Caco-2 (cell line): ENCODE measurements around the gene ZNF518B. TPM values are rescaled to one million over a fixed set of nuclear protein-coding genes. Genes with fewer than 3 reads are reported as not detected.
"Not testable (repeated sequence)": the region's sequence is repeated elsewhere in the genome, so short reads cannot be mapped to it uniquely, and the experiment has no call there.

Experiments
- BruUV-seq: library from RNA; stranded (reverse); fragments of 400-500 nt; replicated peaks from 2 replicates; lab custom pipeline; 2021; lab: Mats Ljungman, UMichigan
- CTCF ChIA-PET: fragments of 300-600 bp; sonication (Branson Sonifier 250); formaldehyde crosslinking; loops from one replicate; lab custom pipeline; 2022; ENCODE audit warnings: antibody characterized with exemption; lab: Charles Lee
- POLR2A ChIA-PET: fragments of 300-600 bp; sonication (Branson Sonifier 250); formaldehyde crosslinking; loops from one replicate; lab custom pipeline; 2022; ENCODE audit warnings: antibody characterized with exemption; lab: Charles Lee
- DNase-seq, 2 experiments: peaks; one replicate each; pipeline versions ENCODE4 v3.0.0 to v3.0.0-alpha.2; 2020 to 2022
- H3K27me3 ChIP-seq: replicated peaks from 2 replicates; pipeline ENCODE4 v1.6.0; 2011; ENCODE audit warnings: low read length; ENCODE audit not compliant: control insufficient read depth, insufficient read depth
- H3K36me3 ChIP-seq: 2 replicates; pipeline ENCODE4 v1.5.1; 2011; ENCODE audit warnings: low read length; ENCODE audit not compliant: control insufficient read depth, insufficient read depth
- H3K4me1 ChIP-seq: fragments of 250-450 bp; sonication (Bioruptor Pico); 2 replicates; pipeline ENCODE4 v1.5.1; 2020; ENCODE audit warnings: mild to moderate bottlenecking
- H3K4me3 ChIP-seq: 2 replicates; pipeline ENCODE4 v1.5.1; 2011; ENCODE audit warnings: low read depth, mild to moderate bottlenecking, control low read depth, low read length
- H3K9me3 ChIP-seq: fragments of 250-450 bp; sonication (Bioruptor Pico); 2 replicates; pipeline ENCODE4 v1.5.1; 2020; ENCODE audit warnings: mild to moderate bottlenecking, moderate library complexity
- H3K27ac Mint-ChIP-seq: one replicate; pipeline ENCODE4 v1.8.0; 2022; ENCODE audit warnings: mixed read lengths; ENCODE audit not compliant: unreplicated experiment
- H3K27me3 Mint-ChIP-seq: one replicate; pipeline ENCODE4 v1.8.0; 2022; ENCODE audit warnings: mixed read lengths; ENCODE audit not compliant: insufficient read depth, unreplicated experiment
- H3K36me3 Mint-ChIP-seq: one replicate; pipeline ENCODE4 v1.8.0; 2022; ENCODE audit warnings: mild to moderate bottlenecking, mixed read lengths; ENCODE audit not compliant: insufficient read depth, unreplicated experiment
- H3K4me1 Mint-ChIP-seq: one replicate; pipeline ENCODE4 v1.8.0; 2022; ENCODE audit warnings: low read depth, mixed read lengths; ENCODE audit not compliant: unreplicated experiment
- H3K4me3 Mint-ChIP-seq: one replicate; pipeline ENCODE4 v1.8.0; 2022; ENCODE audit warnings: mild to moderate bottlenecking, moderate library complexity, mixed read lengths; ENCODE audit not compliant: unreplicated experiment
- H3K9me3 Mint-ChIP-seq: one replicate; pipeline ENCODE4 v1.8.0; 2022; ENCODE audit warnings: mixed read lengths; ENCODE audit not compliant: unreplicated experiment
- intact Hi-C: fragments of 100-400 bp; cut with micrococcal nuclease; formaldehyde crosslinking; loops from one replicate; pipeline ENCODE4 v1.10.0; 2022; ENCODE audit not compliant: unreplicated experiment
- total RNA-seq: library from RNA; stranded (reverse); gene quantifications from 2 replicates; pipeline ENCODE4 v1.2.3, GENCODE V29; 2022
- TF ChIP-seq, protein P1 (sequence below), 2 experiments: fragments of 200-600 bp in 1 of 2; IDR thresholded peaks; 1 replicate in 1 of 2; 2 replicates in 1 of 2; pipeline versions ENCODE4 v1.5.1 to v1.8.0; 2011 to 2022; ENCODE audit warnings: antibody characterized with exemption in 1 of 2, control low read depth in 1 of 2, inconsistent platforms in 1 of 2, low read depth in 1 of 2, low read length in 1 of 2, mild to moderate bottlenecking in 1 of 2, moderate library complexity in 1 of 2; ENCODE audit not compliant: insufficient read depth in 1 of 2, severe bottlenecking in 1 of 2, unreplicated experiment in 1 of 2

ZNF518B gene
- total RNA-seq, 1 experiment from 2014 or later = not detected

DNA sequence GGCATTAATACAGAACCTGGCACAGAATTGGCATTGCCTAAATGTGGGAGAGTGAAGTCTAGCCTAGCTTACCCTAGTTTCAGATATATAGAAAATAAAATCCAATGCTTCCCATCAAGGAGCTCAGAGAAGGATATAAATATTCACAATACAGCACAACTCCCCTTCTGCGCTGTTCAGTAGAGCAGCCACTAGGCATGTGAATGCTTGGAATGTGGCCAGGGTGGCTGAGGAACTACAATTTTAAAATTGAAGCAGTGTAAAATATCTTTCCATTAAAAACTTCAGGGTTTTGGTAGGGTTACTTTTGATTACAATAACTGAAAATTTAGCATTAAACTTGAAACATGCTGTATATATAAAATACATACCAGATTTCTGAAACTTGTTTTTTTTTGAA lies 19.5 kb downstream of the ZNF518B start:
- ChIA-PET CTCF (no interaction called here), POLR2A (no interaction called here)
- peaks cover 8% of the 10 kb centered on the region for H3K27me3 Mint-ChIP-seq
- Histone ChIP-seq H3K27me3 (no peaks in the 10 kb centered on the region), H3K36me3 (no peaks in the 10 kb centered on the region), H3K4me3 (no peak overlapping the region), H3K9me3 (no peaks in the 10 kb centered on the region), H3K4me1 (no peaks in the 10 kb centered on the region)
- BruUV-seq = no TSS peak
- no peak overlapping the region for H3K27ac Mint-ChIP-seq
- no peak overlapping the region for H3K4me3 Mint-ChIP-seq
- no peak for DNase-seq
- H3K9me3 Mint-ChIP-seq = no peaks in the 10 kb centered on the region
- TF ChIP-seq, protein P1, sequence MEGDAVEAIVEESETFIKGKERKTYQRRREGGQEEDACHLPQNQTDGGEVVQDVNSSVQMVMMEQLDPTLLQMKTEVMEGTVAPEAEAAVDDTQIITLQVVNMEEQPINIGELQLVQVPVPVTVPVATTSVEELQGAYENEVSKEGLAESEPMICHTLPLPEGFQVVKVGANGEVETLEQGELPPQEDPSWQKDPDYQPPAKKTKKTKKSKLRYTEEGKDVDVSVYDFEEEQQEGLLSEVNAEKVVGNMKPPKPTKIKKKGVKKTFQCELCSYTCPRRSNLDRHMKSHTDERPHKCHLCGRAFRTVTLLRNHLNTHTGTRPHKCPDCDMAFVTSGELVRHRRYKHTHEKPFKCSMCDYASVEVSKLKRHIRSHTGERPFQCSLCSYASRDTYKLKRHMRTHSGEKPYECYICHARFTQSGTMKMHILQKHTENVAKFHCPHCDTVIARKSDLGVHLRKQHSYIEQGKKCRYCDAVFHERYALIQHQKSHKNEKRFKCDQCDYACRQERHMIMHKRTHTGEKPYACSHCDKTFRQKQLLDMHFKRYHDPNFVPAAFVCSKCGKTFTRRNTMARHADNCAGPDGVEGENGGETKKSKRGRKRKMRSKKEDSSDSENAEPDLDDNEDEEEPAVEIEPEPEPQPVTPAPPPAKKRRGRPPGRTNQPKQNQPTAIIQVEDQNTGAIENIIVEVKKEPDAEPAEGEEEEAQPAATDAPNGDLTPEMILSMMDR (IDR thresholded peaks at IDR 0.05; ENCODE audit: insufficient read depth in 1 of 2, low read depth in 1 of 2, low read length in 1 of 2, severe bottlenecking in 1 of 2, unreplicated experiment in 1 of 2) = no peak
- no peaks in the 10 kb centered on the region for H3K36me3 Mint-ChIP-seq
- intact Hi-C loops = no loop called here
- H3K4me1 Mint-ChIP-seq = no peaks in the 10 kb centered on the region

- H3K4me3 Mint-ChIP-seq, intact Hi-C loops, H3K27me3 ChIP-seq, H3K27ac Mint-ChIP-seq, H3K4me1 ChIP-seq, H3K4me1 Mint-ChIP-seq, H3K9me3 Mint-ChIP-seq, H3K9me3 ChIP-seq, H3K4me3 ChIP-seq, BruUV-seq, H3K36me3 ChIP-seq, POLR2A ChIA-PET, H3K36me3 Mint-ChIP-seq: not testable (repeated sequence)
- DNase-seq = peak in 1 of 2 experiments; percentile 6
- peaks cover 19% of the 10 kb centered on the region for H3K27me3 Mint-ChIP-seq
- CTCF ChIA-PET = interaction anchor here (1.0 kb wide), 1 partner anchor 270 kb away, joined by 3 read pairs; no protein-coding TSS in a partner anchor
Measured at GRCh38 chr4:10427680-10428079, 29.5 kb downstream of the ZNF518B start.

GRCh38 chr4:10421344-10422055 lies 35.7 kb downstream of the ZNF518B start:
- CTCF ChIA-PET = interaction anchor here (0.8 kb wide), 1 partner anchor 268 kb away, joined by 3 read pairs; no protein-coding TSS in a partner anchor

More at GRCh38 chr4:10421344-10422055, 35.7 kb downstream of the ZNF518B start:
- intact Hi-C loops = no loop called here
- H3K4me3 ChIP-seq = no peak overlapping the region
- Mint-ChIP-seq H3K36me3 (peaks cover 5% of the 10 kb centered on the region), H3K9me3 (peaks cover 10% of the 10 kb centered on the region), H3K27ac (no peak overlapping the region), H3K4me3 (no peak overlapping the region), H3K27me3 (peaks cover 9% of the 10 kb centered on the region), H3K4me1 (no peaks in the 10 kb centered on the region)
- H3K9me3 ChIP-seq = no peaks in the 10 kb centered on the region; the same call in 1 of the 2 replicates
- DNase-seq = no peak
- no peaks in the 10 kb centered on the region for H3K27me3 ChIP-seq
- POLR2A ChIA-PET = no interaction called here
- TF ChIP-seq, protein P1 (IDR thresholded peaks at IDR 0.05; ENCODE audit: insufficient read depth in 1 of 2, low read depth in 1 of 2, low read length in 1 of 2, severe bottlenecking in 1 of 2, unreplicated experiment in 1 of 2) = no peak
- no peaks in the 10 kb centered on the region for H3K36me3 ChIP-seq
- H3K4me1 ChIP-seq = no peaks in the 10 kb centered on the region
- no TSS peak for BruUV-seq
